GM18870 (cell line): ENCODE measurements around the gene CIAO2B.

Experiments used
- ATAC-seq: cut with Tn5 transposase; IDR thresholded peaks from one replicate; pipeline ENCODE4 v1.9.1; 2021; ENCODE audit warnings: moderate library complexity; ENCODE audit not compliant: unreplicated experiment

Gene CIAO2B

DNA sequence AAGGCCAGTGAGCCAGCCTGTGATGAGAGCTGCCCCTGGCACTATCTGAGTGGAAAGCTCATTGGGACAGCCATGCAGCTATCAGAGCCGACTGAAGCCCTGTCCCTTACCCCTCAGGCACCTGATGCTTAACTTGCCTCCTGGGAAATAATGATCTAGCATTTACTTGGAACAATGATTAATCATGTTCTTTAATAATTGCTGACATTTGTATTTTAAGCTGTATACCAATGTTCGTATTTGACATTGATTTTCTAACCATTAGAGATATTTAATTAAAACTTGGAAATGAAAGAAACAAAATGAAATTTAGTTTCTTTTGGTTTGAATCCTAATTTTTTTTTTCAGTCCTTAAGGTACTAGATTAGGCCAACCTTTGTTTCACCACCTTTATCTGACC, 43.4 kb downstream of the CIAO2B start:
- ATAC-seq, result no peak

DNA sequence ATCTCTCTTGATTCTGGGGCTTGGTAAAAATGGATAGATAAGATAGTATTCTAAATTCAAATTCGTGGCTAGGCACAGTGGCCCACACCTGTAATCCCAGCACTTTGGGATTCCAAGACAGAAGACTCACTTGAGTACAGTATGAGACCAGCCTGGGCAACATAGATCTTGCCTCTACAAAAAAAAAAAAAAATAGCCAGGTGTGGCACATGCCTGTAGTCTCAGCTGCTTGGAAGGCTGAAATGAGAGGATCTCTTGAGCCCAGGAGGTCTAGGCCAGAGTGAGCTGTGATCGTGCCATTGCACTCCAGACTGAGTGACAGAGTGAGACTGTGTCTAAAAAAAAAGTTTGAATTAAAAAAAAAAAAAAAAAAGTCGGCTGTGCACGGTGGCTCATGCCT, 44.6 kb downstream of the CIAO2B start:
- ATAC-seq, result no peak

- no peak for ATAC-seq
These were observed 45.3 kb downstream of the CIAO2B start for GRCh38 chr16:66888647-66889615.

GRCh38 chr16:66886914-66887313, 47.3 kb downstream of the CIAO2B start:
- ATAC-seq, result no peak

DNA sequence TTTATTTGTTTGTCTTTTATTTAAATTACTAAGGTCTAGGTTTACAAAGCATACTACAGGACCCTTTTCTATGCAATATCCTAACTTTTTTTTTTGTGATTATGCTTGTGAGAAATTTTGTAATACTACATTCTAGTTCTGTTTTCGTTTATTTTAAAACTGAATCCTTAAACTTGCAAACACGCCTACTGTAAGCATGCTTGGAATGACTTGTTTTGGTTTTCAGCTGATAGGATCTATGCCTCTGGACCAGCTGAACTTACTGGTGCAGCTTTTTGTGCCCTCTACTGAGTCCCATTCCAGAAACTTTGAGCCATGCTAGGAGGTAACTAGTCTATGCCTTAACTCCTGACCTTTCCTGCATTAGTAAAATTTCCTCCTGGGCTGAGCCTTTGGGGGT, 47.9 kb downstream of the CIAO2B start:
- ATAC-seq, result no peak

- ATAC-seq, result no peak
These were observed 48.7 kb downstream of the CIAO2B start for GRCh38 chr16:66885491-66885890.

DNA sequence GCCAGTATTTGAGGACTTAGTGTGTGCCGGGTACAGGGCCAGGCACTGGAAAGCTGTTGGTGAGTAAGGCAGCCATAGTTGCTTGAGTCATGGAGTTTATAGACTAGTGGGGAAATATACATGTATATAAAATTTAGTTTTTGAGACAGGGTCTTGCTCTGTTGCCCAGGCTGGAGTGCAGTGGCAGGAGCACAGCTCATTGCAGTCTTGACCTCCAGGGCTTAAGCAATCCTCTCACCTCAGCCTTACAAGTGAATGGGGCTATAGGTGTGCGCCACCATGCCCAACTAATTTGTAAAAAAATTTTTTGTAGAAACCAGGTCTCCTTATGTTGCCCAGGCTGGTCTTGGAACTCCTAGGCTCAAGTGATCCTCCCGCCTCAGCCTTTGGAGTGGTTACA, 51.5 kb downstream of the CIAO2B start:
- ATAC-seq, result no peak
